Trophoblast cell (in vitro differentiated cells and primary cell): ENCODE measurements around the gene JMJD4.

Experiments used
- DNase-seq, 2 donors: peaks; one replicate each; pipeline ENCODE4 v3.0.0-alpha.2; 2016
- H2AFZ ChIP-seq: 2 replicates; pipeline ENCODE4 v1.6.1; 2013; ENCODE audit warnings: low read length, moderate library complexity, mild to moderate bottlenecking; ENCODE audit not compliant: insufficient read depth, poor library complexity
- H2AK5ac ChIP-seq: 2 replicates; pipeline ENCODE4 v1.6.1; 2013; ENCODE audit warnings: mild to moderate bottlenecking, low read length
- H2BK120ac ChIP-seq: 2 replicates; pipeline ENCODE4 v1.6.1; 2013; ENCODE audit warnings: low read length, mild to moderate bottlenecking, moderate library complexity; ENCODE audit not compliant: insufficient read depth, poor library complexity
- H2BK12ac ChIP-seq: 2 replicates; pipeline ENCODE4 v1.6.1; 2013; ENCODE audit warnings: mild to moderate bottlenecking, low read length, moderate library complexity
- H2BK5ac ChIP-seq: 2 replicates; pipeline ENCODE4 v1.6.1; 2013; ENCODE audit warnings: low read length, low read depth, moderate library complexity, mild to moderate bottlenecking; ENCODE audit not compliant: poor library complexity
- H3K14ac ChIP-seq: 2 replicates; pipeline ENCODE4 v1.6.1; 2013; ENCODE audit warnings: mild to moderate bottlenecking, low read length
- H3K18ac ChIP-seq: 2 replicates; pipeline ENCODE4 v1.6.1; 2013; ENCODE audit warnings: mild to moderate bottlenecking, low read length
- H3K23ac ChIP-seq: 2 replicates; pipeline ENCODE4 v1.6.1; 2013; ENCODE audit warnings: low read length
- H3K27ac ChIP-seq: 2 replicates; pipeline ENCODE4 v1.5.1; 2013; ENCODE audit warnings: low read depth, mild to moderate bottlenecking, inconsistent platforms, low read length, moderate library complexity
- H3K27me3 ChIP-seq: 2 replicates; pipeline ENCODE4 v1.6.1; 2013; ENCODE audit warnings: inconsistent platforms, mild to moderate bottlenecking, low read length, moderate library complexity; ENCODE audit not compliant: insufficient read depth
- H3K36me3 ChIP-seq, 2 experiments: 1 replicate in 1 of 2; 2 replicates in 1 of 2; pipeline ENCODE4 v1.6.1; 2013; ENCODE audit warnings: low read length in 2 of 2, mild to moderate bottlenecking in 2 of 2, moderate library complexity in 1 of 2; ENCODE audit not compliant: insufficient read depth in 2 of 2, control insufficient read depth in 1 of 2
- H3K4ac ChIP-seq: 2 replicates; pipeline ENCODE4 v1.6.1; 2013; ENCODE audit warnings: low read depth, mild to moderate bottlenecking, low read length, moderate library complexity
- H3K4me1 ChIP-seq, 2 experiments: 1 replicate in 1 of 2; 2 replicates in 1 of 2; pipeline ENCODE4 v1.6.1; 2013; ENCODE audit warnings: low read length in 2 of 2, mild to moderate bottlenecking in 2 of 2, moderate library complexity in 1 of 2; ENCODE audit not compliant: insufficient read depth in 2 of 2, control insufficient read depth in 1 of 2
- H3K4me2 ChIP-seq: 2 replicates; pipeline ENCODE4 v1.6.1; 2013; ENCODE audit warnings: inconsistent platforms, mild to moderate bottlenecking, low read length, moderate library complexity
- H3K4me3 ChIP-seq: 2 replicates; pipeline ENCODE4 v1.5.1; 2013; ENCODE audit warnings: mild to moderate bottlenecking, low read depth, low read length, inconsistent platforms
- H3K79me1 ChIP-seq: one replicate; pipeline ENCODE4 v1.6.1; 2013; ENCODE audit warnings: low read length
- H3K79me2 ChIP-seq: 2 replicates; pipeline ENCODE4 v1.6.1; 2013; ENCODE audit warnings: low read length, mild to moderate bottlenecking; ENCODE audit not compliant: control insufficient read depth, insufficient read depth, poor library complexity
- H3K9ac ChIP-seq: 2 replicates; pipeline ENCODE4 v1.6.1; 2013; ENCODE audit warnings: mild to moderate bottlenecking, low read length
- H3K9me3 ChIP-seq: 2 replicates; pipeline ENCODE4 v1.6.1; 2013; ENCODE audit warnings: low read depth, mild to moderate bottlenecking, control low read depth, inconsistent platforms, low read length; ENCODE audit not compliant: insufficient read depth
- H4K12ac ChIP-seq: 2 replicates; pipeline ENCODE4 v1.6.1; 2013; ENCODE audit warnings: low read depth, mild to moderate bottlenecking, low read length, moderate library complexity
- H4K8ac ChIP-seq: 2 replicates; pipeline ENCODE4 v1.6.1; 2013; ENCODE audit warnings: low read depth, mild to moderate bottlenecking, low read length, moderate library complexity
- H4K91ac ChIP-seq: one replicate; pipeline ENCODE4 v1.6.1; 2013; ENCODE audit warnings: low read depth, mild to moderate bottlenecking, low read length, moderate library complexity
- whole genome bisulfite sequencing: extraction: QIAGEN DNeasy Blood & Tissue Kit; methylation state at CpG from one replicate; pipeline ENCODE4 v1.1.7; 2013; ENCODE audit warnings: missing lambda C conversion rate; ENCODE audit not compliant: insufficient read length, insufficient coverage; ENCODE audit errors: extremely low coverage; 5-methylcytosine and 5-hydroxymethylcytosine counted together

The JMJD4 gene

GRCh38 chr1:227728892-227729143, 6.3 kb downstream of the JMJD4 start:
- WGBS, result no CpG with 5 or more reads among the region's 11 CpGs
- Histone ChIP-seq H4K91ac (no peak overlapping the region), H3K36me3 (peaks cover 24 to 27% of the 10 kb centered on the region in 2 experiments), H3K27ac (no peak overlapping the region), H3K14ac (peak overlapping the region; percentile 21), H4K12ac (no peak overlapping the region), H2BK120ac (no peak overlapping the region), H3K27me3 (no peaks in the 10 kb centered on the region), H2BK5ac (no peak overlapping the region), H2BK12ac (no peak overlapping the region), H3K79me1 (peaks cover 2% of the 10 kb centered on the region), H3K23ac (no peak overlapping the region), H3K9me3 (no peaks in the 10 kb centered on the region), H3K4ac (peak overlapping the region; percentile 6), H2AK5ac (no peak overlapping the region), H4K8ac (peak overlapping the region; percentile 40), H3K9ac (peak overlapping the region; percentile 60), H3K4me3 (peak overlapping the region; percentile 72), H3K79me2 (peaks cover 3% of the 10 kb centered on the region), H2AFZ (no peak overlapping the region), H3K4me1 (peaks cover 2 to 24% of the 10 kb centered on the region in 2 experiments), H3K18ac (peak overlapping the region; percentile 40), H3K4me2 (peak overlapping the region; percentile 92)
- DNase-seq, result no peak

- H3K4ac ChIP-seq, result peak overlapping the region; percentile 6
- no CpG with 5 or more reads among the region's 51 CpGs for WGBS
Observed at GRCh38 chr1:227728059-227728891, 6.8 kb downstream of the JMJD4 start.

GRCh38 chr1:227726924-227727599, 8.0 kb downstream of the JMJD4 start:
- H2AFZ ChIP-seq, result no peak overlapping the region
- H3K27ac ChIP-seq, result no peak overlapping the region
- no peak overlapping the region for H3K18ac ChIP-seq
- H4K8ac ChIP-seq, result no peak overlapping the region
- no peaks in the 10 kb centered on the region for H3K27me3 ChIP-seq
- no peak for DNase-seq
- H3K4ac ChIP-seq, result no peak overlapping the region
- H2BK120ac ChIP-seq, result no peak overlapping the region
- no peak overlapping the region for H3K9ac ChIP-seq
- no peak overlapping the region for H3K4me3 ChIP-seq
- H3K9me3 ChIP-seq, result no peaks in the 10 kb centered on the region
- peaks cover 0 to 22% of the 10 kb centered on the region in 2 experiments for H3K4me1 ChIP-seq
- WGBS, result no CpG with 5 or more reads among the region's 6 CpGs
- H3K14ac ChIP-seq, result no peak overlapping the region
- H4K91ac ChIP-seq, result no peak overlapping the region
- no peak overlapping the region for H2BK5ac ChIP-seq
- no peak overlapping the region for H2BK12ac ChIP-seq
- H3K23ac ChIP-seq, result no peak overlapping the region
- H4K12ac ChIP-seq, result no peak overlapping the region
- H3K79me2 ChIP-seq, result peaks cover 3% of the 10 kb centered on the region
- peaks cover 7 to 10% of the 10 kb centered on the region in 2 experiments for H3K36me3 ChIP-seq
- no peak overlapping the region for H3K4me2 ChIP-seq
- peaks cover 2% of the 10 kb centered on the region for H3K79me1 ChIP-seq
- H2AK5ac ChIP-seq, result no peak overlapping the region

More at GRCh38 chr1:227728059-227728891, 6.8 kb downstream of the JMJD4 start:
- Histone ChIP-seq H3K79me2 (peaks cover 3% of the 10 kb centered on the region), H3K27me3 (no peaks in the 10 kb centered on the region), H3K9ac (peak overlapping the region; percentile 60), H3K27ac (peak overlapping the region; percentile 2), H4K8ac (peak overlapping the region; percentile 40), H3K36me3 (peaks cover 19 to 22% of the 10 kb centered on the region in 2 experiments), H4K12ac (peak overlapping the region; percentile 13), H3K4me1 (peaks cover 0 to 22% of the 10 kb centered on the region in 2 experiments), H3K79me1 (peaks cover 2% of the 10 kb centered on the region), H2AFZ (peak overlapping the region; percentile 53), H2BK120ac (no peak overlapping the region), H3K14ac (peak overlapping the region; percentile 21), H3K9me3 (no peaks in the 10 kb centered on the region), H3K18ac (peak overlapping the region; percentile 40), H2AK5ac (no peak overlapping the region), H4K91ac (no peak overlapping the region), H2BK5ac (no peak overlapping the region), H3K4me3 (peak overlapping the region; percentile 72), H3K4me2 (peak overlapping the region; percentile 92), H2BK12ac (no peak overlapping the region), H3K23ac (no peak overlapping the region)
- DNase-seq, result peak; percentile 81 to 83

GRCh38 chr1:227726318-227726717, 8.8 kb downstream of the JMJD4 start:
- peaks cover 3% of the 10 kb centered on the region for H3K79me2 ChIP-seq
- H4K12ac ChIP-seq, result no peak overlapping the region
- H2BK5ac ChIP-seq, result no peak overlapping the region
- H3K9ac ChIP-seq, result no peak overlapping the region
- H2BK12ac ChIP-seq, result no peak overlapping the region
- no peak overlapping the region for H3K23ac ChIP-seq
- H3K14ac ChIP-seq, result no peak overlapping the region
- no peak overlapping the region for H3K4me3 ChIP-seq
- peaks cover 0 to 2% of the 10 kb centered on the region in 2 experiments for H3K36me3 ChIP-seq
- H3K4ac ChIP-seq, result no peak overlapping the region
- no peak overlapping the region for H2BK120ac ChIP-seq
- no peak overlapping the region for H2AK5ac ChIP-seq
- no CpG with 5 or more reads among the region's 3 CpGs for WGBS
- no peak overlapping the region for H3K4me2 ChIP-seq
- no peak overlapping the region for H3K27ac ChIP-seq
- no peak for DNase-seq
- no peaks in the 10 kb centered on the region for H3K27me3 ChIP-seq
- H3K79me1 ChIP-seq, result peaks cover 2% of the 10 kb centered on the region
- H4K8ac ChIP-seq, result no peak overlapping the region
- H3K9me3 ChIP-seq, result peaks cover 3% of the 10 kb centered on the region
- no peak overlapping the region for H2AFZ ChIP-seq
- H3K4me1 ChIP-seq, result peaks cover 0 to 22% of the 10 kb centered on the region in 2 experiments
- no peak overlapping the region for H3K18ac ChIP-seq
- no peak overlapping the region for H4K91ac ChIP-seq
